Suppressor macrophage treated with lipopolysaccharide for 1 hour (primary cell): Measurements from ENCODE around the gene CD300C.
A peak's percentile ranks its signal among the peaks of the same experiment; 100 is the strongest.

Experiments
- DNase-seq, 3 donors: peaks; one replicate each; pipeline ENCODE4 v3.0.0-alpha.2; 2020 to 2022

The CD300C gene

GRCh38 chr17:74561586-74561985, 15.7 kb upstream of the CD300C start:
- DNase-seq, result peak in 1 of 3 donors; percentile 24

GRCh38 chr17:74558882-74559519, 13.1 kb upstream of the CD300C start:
- no peak for DNase-seq

GRCh38 chr17:74558402-74558801, 12.5 kb upstream of the CD300C start:
- DNase-seq, result peak in 1 of 3 donors; percentile 37

- DNase-seq, result peak in 1 of 3 donors; percentile 49
Measured at GRCh38 chr17:74555427-74555940, 9.6 kb upstream of the CD300C start.

GRCh38 chr17:74554909-74555308, 9.0 kb upstream of the CD300C start:
- peak; percentile 48 to 65 (median 50) for DNase-seq

- DNase-seq, result no peak
Measured at GRCh38 chr17:74552037-74552436, 6.1 kb upstream of the CD300C start.

GRCh38 chr17:74550602-74551001, 4.7 kb upstream of the CD300C start:
- no peak for DNase-seq

- DNase-seq, result no peak
Measured at GRCh38 chr17:74549343-74549742, 3.4 kb upstream of the CD300C start.

- DNase-seq, result no peak
Measured at GRCh38 chr17:74547736-74548135, 1.8 kb upstream of the CD300C start.

- DNase-seq, result no peak
Measured at GRCh38 chr17:74547264-74547663, 1.3 kb upstream of the CD300C start.

- DNase-seq, result no peak
Measured at GRCh38 chr17:74546586-74546985, 671 bp upstream of the CD300C start.

- DNase-seq, result peak; percentile 52 to 61 (median 52)
Measured at GRCh38 chr17:74544991-74545842, 698 bp downstream of the CD300C start.

GRCh38 chr17:74543891-74544760, 1.8 kb downstream of the CD300C start:
- peak in 2 of 3 donors; percentile 33 to 40 for DNase-seq

- no peak for DNase-seq
Measured at GRCh38 chr17:74543406-74543805, 2.5 kb downstream of the CD300C start.

- no peak for DNase-seq
Measured at GRCh38 chr17:74542727-74543383, 3.1 kb downstream of the CD300C start.

- no peak for DNase-seq
Measured at GRCh38 chr17:74542166-74542565, 3.7 kb downstream of the CD300C start.

- no peak for DNase-seq
Measured at GRCh38 chr17:74541176-74542111, 4.5 kb downstream of the CD300C start.

- DNase-seq, result no peak
Measured at GRCh38 chr17:74539281-74539820, 6.6 kb downstream of the CD300C start.

- no peak for DNase-seq
Measured at GRCh38 chr17:74536890-74537289, 9.0 kb downstream of the CD300C start.

GRCh38 chr17:74532115-74532514, 13.8 kb downstream of the CD300C start:
- DNase-seq, result peak; percentile 93 to 97 (median 96)

- DNase-seq, result peak; percentile 51 to 73 (median 71)
Measured at GRCh38 chr17:74531231-74531761, 14.6 kb downstream of the CD300C start, which contains the start of gene CD300LB. TSS of gene CD300LB (minus strand) at chr17:74531475. CDS start at chr17:74531350, 125 bp downstream.
